NCI-H748 treated with DMSO at 0.1 percent for 48 hours (cell line): ENCODE data around the gene GP9.

Experiments
- DNase-seq: peaks from one replicate; lab custom pipeline; 2025; lab: John Stamatoyannopoulos, UW

The GP9 gene

DNA sequence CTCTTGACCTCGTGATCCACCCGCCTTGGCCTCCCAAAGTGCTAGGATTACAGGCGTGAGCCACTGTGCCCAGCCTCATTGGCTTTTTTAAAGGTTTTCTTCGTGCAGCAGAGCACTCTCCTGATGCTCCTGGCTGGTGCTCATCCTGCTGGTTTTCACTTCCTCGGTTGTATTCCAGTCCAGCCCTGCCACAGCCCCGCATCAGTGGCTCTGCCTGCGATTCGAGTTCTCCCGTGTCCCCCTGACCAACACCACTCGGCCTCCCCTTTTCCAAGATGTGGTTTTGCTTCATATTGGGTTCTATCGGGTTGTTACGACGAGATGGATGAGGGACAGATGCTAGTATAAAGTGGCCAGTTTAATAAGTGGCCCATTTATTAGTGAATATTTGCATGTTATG lies 31.7 kb upstream of the GP9 start:
- DNase-seq = no peak

DNA sequence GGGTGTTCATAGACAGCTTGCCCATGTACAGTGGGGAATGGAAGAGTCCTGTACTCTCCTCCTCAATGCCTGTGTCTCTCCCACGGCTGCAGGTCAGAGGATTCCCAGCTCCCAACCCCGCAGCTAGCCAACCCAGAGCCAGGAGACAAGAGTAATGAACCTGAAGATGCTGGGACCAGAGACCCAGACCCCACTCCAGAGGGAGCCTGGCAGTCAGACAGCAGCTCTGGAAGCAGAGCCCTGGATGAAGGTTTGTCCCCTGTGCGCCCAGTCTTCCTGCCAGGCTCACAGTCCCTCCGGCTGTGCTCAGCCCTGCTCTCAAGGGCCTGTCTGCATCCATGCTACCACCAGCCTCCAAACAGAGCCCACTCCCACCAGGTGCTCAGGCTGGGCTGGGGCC lies 30.0 kb upstream of the GP9 start:
- DNase-seq = no peak

- DNase-seq = no peak
Observed at GRCh38 chr3:129031476-129032215, 28.9 kb upstream of the GP9 start.

- DNase-seq = no peak
Observed at GRCh38 chr3:129032716-129033115, 27.9 kb upstream of the GP9 start.

GRCh38 chr3:129033151-129033550 lies 27.4 kb upstream of the GP9 start:
- DNase-seq = no peak

GRCh38 chr3:129033633-129034321 lies 26.8 kb upstream of the GP9 start:
- no peak for DNase-seq

- DNase-seq = no peak
Observed at GRCh38 chr3:129034642-129035041, 25.9 kb upstream of the GP9 start.

DNA sequence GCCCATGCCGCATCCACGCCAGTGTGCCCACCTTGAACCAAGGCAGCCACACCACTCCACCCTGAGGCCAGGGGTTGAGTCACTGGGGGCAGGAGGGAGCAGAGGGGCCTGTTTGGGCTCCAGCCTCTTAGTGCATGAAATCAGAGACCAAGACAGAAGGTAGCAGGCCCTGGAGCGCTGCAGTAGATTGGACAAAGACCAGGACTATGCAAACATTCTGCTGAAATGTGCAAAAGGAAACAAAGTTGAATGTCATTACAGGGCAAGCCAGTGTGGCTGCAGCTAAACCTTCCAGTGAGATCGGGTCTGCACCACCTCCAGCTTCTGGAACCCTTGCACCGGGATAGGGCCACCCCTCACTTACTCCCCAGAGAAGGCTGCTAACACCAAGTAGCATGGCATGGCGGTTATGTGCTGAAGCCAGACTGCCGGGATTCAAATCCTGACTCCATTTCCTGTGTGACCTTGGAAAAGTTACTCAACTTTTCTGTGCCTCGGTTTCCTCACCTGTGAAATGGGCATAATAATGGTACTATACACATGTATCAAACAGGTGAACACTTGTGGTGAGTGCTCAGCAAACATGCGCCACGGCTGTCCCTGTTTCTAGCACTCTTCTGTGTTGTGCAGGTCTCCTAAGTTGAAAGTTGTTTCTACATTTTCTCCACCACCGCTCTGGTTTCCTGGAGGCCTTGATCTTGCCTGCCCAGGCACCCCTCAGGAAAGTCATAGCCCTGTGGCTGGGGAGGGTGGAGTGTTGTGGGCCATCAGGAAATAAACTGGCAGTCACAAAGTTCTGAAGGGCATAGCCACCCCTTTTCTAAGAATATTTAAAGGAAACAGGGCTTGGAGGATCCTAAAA lies 25.0 kb upstream of the GP9 start:
- no peak for DNase-seq

DNA sequence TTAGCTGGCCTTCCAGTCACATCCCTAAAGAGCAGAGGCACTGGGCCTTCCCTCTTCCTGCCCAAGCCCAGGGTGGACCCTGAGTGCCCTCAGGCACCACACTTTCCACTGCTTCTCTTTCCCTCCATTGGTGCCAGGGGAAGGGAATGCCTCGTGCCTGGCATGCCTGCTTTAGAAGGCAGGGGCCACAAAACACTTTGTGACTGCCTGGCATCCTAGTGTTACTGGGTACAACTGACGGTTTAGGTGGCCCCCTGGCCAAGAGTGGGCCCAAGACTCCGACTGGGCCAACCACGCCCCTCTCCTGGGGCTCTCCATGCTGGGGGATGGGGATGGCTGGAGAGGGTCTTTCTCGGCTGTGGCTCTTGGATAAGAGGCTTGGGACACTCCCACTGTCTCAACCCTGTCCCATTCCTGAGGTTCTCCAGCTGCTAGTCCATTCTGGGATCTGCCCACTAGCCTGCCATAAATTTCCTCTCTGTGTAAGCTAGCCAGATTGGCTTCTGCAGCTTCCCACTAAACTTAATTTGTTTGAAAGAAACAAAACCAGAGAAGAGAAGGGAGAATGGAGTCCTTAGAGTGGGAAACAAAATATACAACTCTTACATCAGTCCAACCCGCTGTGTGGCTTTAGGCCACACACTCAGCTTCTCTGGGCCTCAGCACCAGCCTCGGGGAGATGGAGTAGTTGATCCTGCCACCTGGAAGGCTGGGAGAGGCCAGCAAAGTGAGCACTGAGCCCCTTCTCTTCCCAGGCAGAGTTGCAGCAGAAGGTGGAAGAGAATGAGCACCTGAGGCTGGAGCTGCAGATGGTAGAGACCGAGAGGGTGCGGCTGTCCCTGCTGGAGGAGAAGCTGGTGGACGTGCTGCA lies 24.1 kb upstream of the GP9 start:
- DNase-seq = no peak

GRCh38 chr3:129037093-129037419 lies 23.5 kb upstream of the GP9 start:
- no peak for DNase-seq

- DNase-seq = no peak
Observed at GRCh38 chr3:129038121-129038855, 22.3 kb upstream of the GP9 start.

DNA sequence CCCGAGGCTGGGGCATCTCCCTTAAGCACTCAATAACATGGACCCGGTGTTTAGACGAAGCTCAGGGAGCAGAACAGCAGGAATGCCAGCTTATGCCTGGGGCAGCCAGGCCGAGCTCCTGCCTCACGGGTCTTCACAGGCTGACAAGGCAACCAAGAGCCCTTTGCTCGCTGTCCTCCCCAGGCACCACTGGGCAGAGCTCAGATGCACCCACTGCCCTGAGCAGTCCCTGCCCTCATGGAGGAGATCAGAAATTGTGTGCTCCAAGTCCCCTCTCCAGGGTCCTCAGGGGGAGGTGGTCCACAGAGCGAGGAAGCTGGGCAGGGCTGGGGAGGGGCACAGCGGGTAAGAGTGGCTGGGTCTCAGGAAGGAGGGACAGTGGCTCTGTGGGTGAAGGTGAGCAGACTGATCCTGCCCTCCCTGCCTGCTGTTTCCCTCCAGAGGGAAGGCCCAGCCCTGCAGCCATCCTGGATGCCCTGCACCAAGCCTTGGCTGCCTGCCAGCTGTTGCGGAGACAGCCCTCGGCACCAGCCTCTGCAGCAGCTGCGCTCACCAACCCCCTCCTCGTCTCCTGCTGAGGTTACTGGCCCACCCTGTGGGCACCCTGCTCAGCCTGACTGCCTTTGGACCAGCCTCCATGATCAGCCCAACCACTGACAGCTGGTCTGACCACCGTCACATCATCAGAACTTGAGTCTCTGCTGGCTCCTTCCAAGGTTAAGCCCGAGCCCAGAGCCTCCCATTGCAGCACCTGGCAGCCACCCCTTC lies 21.1 kb upstream of the GP9 start:
- DNase-seq = no peak

DNA sequence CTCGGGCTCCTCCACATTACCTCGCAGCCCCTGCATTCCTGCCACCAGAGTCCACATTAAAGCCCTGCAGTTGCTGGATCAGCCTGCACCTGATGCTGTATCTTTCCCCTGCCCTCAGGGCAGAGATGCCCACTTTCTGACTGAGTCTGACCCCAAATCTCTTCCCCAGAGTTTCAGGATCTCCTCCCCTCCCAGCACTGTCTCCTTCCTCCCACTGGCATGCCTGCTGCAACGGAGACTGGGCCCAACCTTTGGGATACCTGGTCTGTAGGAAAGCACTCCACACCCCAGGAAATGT lies 20.6 kb upstream of the GP9 start:
- no peak for DNase-seq

DNA sequence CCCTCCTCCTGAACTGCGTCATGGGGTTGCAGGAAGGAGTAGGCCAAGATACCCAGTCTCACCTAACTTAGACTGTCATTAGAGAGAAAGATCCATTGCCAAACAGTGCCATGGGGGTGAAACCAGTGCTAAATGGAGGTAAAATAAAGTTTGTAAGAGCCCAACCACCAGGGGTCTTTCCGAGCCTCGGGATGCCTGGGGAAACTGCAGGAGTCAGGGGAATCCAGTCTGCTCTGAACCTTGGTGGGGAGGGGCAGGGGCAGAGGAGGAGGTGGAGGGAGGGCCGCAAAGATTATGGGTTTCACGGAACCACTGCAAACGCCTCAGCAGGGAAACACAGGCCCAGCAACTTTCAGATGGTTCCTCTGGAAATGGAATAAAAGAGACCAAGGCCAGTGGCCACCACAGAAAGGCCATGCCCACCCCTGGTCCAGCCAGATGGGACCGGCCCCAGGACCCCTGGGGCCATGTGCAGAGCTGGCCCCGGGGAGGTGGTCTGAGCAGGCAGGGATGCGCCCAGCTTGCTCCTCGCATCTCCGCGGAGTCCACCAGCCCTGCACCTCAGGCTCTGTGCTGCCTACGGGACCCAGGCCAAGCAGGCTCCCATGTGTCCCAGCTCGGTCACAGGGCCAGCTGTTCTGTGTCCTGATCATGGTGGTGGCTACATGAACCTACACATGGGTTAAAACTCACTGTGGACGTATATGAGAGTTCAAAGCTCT lies 19.8 kb upstream of the GP9 start:
- DNase-seq = no peak

- no peak for DNase-seq
Observed at GRCh38 chr3:129045675-129046036, 14.9 kb upstream of the GP9 start.

DNA sequence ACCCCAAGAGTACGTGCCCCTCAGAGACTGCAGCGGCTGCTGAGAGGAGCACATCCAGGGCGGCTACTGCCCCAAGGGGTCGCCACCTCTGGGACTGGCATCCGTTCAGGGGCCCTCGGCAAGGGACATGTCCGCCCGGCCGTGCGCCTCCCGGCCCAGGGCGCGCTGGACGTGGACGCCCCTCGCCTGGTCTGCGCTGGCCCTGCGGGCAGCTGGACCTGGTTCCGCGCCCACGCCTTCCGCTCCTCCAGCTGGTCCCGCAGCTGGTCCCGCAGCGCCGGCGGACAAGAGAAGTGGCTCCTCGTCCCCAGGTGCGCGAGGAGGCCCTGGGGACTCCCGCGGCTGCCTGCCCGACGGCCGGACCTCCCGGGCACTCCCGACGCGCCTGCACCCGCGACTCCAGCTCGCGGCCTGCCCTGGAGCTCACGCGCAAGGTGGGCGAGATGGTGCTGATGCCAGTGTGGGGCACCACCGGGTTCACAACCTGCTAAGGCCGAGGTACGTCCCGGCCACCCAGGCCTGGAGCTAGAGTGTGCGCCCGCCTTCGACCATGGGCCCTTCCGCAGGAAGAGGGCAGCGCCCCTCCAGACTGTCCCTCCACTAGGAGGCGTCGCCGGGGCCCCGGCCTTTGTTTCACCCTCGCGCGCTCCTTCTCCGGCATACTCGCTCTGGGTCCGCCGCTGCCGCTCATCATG lies 14.4 kb upstream of the GP9 start:
- DNase-seq = no peak

GRCh38 chr3:129046732-129047552 lies 13.6 kb upstream of the GP9 start:
- no peak for DNase-seq

GRCh38 chr3:129047553-129047839 lies 13.1 kb upstream of the GP9 start:
- DNase-seq = no peak
